Ovary (tissue), 9 donors: Measurements from ENCODE around the gene GBX1. TPM values are rescaled to one million over a fixed set of nuclear protein-coding genes. Genes with fewer than 3 reads are reported as not detected.

Experiments
- DNase-seq, 5 donors: peaks; one replicate each; pipeline ENCODE4 v3.0.0-alpha.2; 2019 to 2020
- H3K27ac ChIP-seq, 2 donors: fragments of 200-600 bp; one replicate each; pipeline versions ENCODE4 v1.5.1 to v1.8.0; 2019 to 2022
- H3K27me3 ChIP-seq: fragments of 200-600 bp; one replicate; pipeline ENCODE4 v1.8.0; 2022
- H3K36me3 ChIP-seq: fragments of 200-600 bp; sonication (generic); one replicate; pipeline ENCODE4 v1.5.1; 2019
- H3K4me1 ChIP-seq: one replicate; pipeline ENCODE4 v1.8.1; 2013; ENCODE audit warnings: mild to moderate bottlenecking, moderate library complexity; ENCODE audit not compliant: insufficient read depth
- H3K4me3 ChIP-seq: fragments of 200-600 bp; sonication (generic); one replicate; pipeline ENCODE4 v1.5.1; 2017
- H3K9me3 ChIP-seq, 2 donors: fragments of 200-600 bp in 1 of 2; sonication (generic) in 1 of 2; one replicate each; pipeline versions ENCODE4 v1.5.1 to v1.8.1; 2013 to 2019; ENCODE audit warnings: mild to moderate bottlenecking in 1 of 2, moderate library complexity in 1 of 2
- EP300 ChIP-seq: sonication (generic); formaldehyde crosslinking; IDR thresholded peaks from one replicate; pipeline ENCODE4 v1.6.1; 2017; ENCODE audit warnings: antibody characterized with exemption
- POLR2A ChIP-seq: fragments of 450-650 bp; IDR thresholded peaks from one replicate; pipeline ENCODE4 v1.6.1; 2017; ENCODE audit warnings: antibody characterized with exemption, mild to moderate bottlenecking, moderate library complexity
- WGBS, 3 donors: extraction: QIAGEN DNeasy Blood & Tissue Kit in 1 of 3; methylation state at CpG; one replicate each; pipeline versions ENCODE4 v1.1.5 to v1.1.7; 2013 to 2017; 5-methylcytosine and 5-hydroxymethylcytosine counted together
- intact Hi-C, 4 donors: fragments of 100-400 bp; cut with DNase I; formaldehyde crosslinking; loops; one replicate each; pipeline versions ENCODE4 v1.11.0 to v1.15.1; 2022 to 2023
- polyA plus RNA-seq, 2 donors: library from polyadenylated mRNA; stranded (reverse); fragments of 200-250 nt in 1 of 2; fragments of 350-450 nt in 1 of 2; fragmentation: Illumina TruSeq in 1 of 2; extraction: RNeasy Lipid Tissue Mini Kit (QIAGEN cat#74804) in 1 of 2; gene quantifications; one replicate each; pipeline ENCODE4 v1.2.3, GENCODE V29; 2013 to 2014
- total RNA-seq, 7 donors: library from RNA; depleted of rRNA in 2 of 7; stranded (reverse); fragments of >200 nt in 2 of 7; fragmentation: NEBNext Ultra II Directional in 3 of 7; extraction: Animal tissue kit (Norgen Biotek cat#: 25700) in 3 of 7; gene quantifications; one replicate each; pipeline versions ENCODE4 v1.1.0 to v1.2.4, GENCODE V29; 2016 to 2023
- TF ChIP-seq, protein P1 (sequence below), 3 donors: fragments of 450-650 bp in 2 of 3; fragments of 200-600 bp in 1 of 3; IDR thresholded peaks; one replicate each; pipeline versions ENCODE4 v1.5.1 to v1.8.0; 2016 to 2022; ENCODE audit warnings: antibody characterized with exemption in 3 of 3, mild to moderate bottlenecking in 1 of 3
- donor health status: DM: no; HTN: no; CAD: no; lungs with moderate emphysema.
- donor health status: DM: no; HTN: no; CAD: no.
- donor health status: Bipolar disorder and iron deficiency.
- donor health status: DM: yes; HTN: yes; CAD: no.
- donor health status: DM: no; HTN: no; CAD: no.
- donor health status: DM: yes; HTN: yes; CAD: no.

Gene GBX1
- total and polyA plus RNA-seq, 9 donors: not detected

DNA sequence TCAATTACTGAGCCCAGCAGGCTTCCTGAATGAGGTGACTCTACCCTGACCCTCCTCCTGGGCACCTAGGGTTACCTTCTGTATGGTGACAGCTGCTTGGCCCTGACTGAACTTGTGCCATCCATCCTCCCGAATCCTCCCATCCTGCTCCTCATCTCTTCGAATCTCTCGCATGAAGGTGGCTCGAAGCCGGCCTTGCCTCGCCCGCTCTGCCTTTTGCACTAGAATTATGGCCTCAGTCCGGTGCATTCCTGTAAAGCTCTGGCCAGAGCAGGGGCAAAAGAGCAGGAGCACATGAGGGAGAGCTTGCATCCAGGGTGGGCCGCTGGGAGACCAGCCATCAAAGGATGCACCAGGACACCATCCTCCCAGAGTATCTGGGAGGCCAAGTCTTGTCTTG, 35.3 kb upstream of the GBX1 start:
- 93 to 96% (median 95%) methylated on average over 9 of the region's 9 CpGs for WGBS, 3 donors
- H3K4me3 ChIP-seq: no peak overlapping the region
- intact Hi-C loops: no loop called here
- no peak for DNase-seq
- TF ChIP-seq, protein P1, sequence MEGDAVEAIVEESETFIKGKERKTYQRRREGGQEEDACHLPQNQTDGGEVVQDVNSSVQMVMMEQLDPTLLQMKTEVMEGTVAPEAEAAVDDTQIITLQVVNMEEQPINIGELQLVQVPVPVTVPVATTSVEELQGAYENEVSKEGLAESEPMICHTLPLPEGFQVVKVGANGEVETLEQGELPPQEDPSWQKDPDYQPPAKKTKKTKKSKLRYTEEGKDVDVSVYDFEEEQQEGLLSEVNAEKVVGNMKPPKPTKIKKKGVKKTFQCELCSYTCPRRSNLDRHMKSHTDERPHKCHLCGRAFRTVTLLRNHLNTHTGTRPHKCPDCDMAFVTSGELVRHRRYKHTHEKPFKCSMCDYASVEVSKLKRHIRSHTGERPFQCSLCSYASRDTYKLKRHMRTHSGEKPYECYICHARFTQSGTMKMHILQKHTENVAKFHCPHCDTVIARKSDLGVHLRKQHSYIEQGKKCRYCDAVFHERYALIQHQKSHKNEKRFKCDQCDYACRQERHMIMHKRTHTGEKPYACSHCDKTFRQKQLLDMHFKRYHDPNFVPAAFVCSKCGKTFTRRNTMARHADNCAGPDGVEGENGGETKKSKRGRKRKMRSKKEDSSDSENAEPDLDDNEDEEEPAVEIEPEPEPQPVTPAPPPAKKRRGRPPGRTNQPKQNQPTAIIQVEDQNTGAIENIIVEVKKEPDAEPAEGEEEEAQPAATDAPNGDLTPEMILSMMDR (IDR thresholded peaks at IDR 0.05): no peak
- TF ChIP-seq POLR2A (no peak), EP300 (no peak)
- no peaks in the 10 kb centered on the region for H3K27me3 ChIP-seq
- no peaks in the 10 kb centered on the region for H3K9me3 ChIP-seq
- no peaks in the 10 kb centered on the region for H3K36me3 ChIP-seq
- no peak overlapping the region for H3K27ac ChIP-seq
- H3K4me1 ChIP-seq: peaks cover 7% of the 10 kb centered on the region

DNA sequence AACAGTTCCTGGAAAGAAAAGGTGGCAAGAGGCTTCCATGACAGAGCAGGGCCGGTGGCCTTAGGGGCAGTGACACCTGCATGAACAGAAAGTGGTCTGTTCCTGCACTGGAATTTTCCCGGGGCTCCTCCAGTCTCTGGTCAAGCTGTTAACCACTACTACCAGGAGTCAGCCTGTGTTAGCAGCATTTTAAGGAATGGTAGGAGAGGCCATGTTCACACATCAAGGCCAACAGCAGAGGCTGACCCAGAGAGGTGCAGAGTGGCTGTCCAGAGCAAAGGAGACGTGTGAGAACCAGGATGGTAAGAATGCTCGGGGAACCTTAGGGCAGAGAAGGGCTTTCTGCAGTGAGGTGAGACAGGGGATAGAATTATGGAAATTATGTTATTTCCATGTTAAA, 34.3 kb upstream of the GBX1 start:
- 87 to 89% (median 88%) methylated on average over 4 of the region's 4 CpGs for WGBS, 3 donors
- no peak for DNase-seq
- intact Hi-C loops: no loop called here
- Histone ChIP-seq H3K4me1 (peaks cover 7% of the 10 kb centered on the region), H3K9me3 (no peaks in the 10 kb centered on the region), H3K4me3 (no peak overlapping the region), H3K27ac (no peak overlapping the region), H3K36me3 (no peaks in the 10 kb centered on the region), H3K27me3 (no peaks in the 10 kb centered on the region)
- TF ChIP-seq EP300 (no peak), POLR2A (no peak)
- TF ChIP-seq, protein P1 (IDR thresholded peaks at IDR 0.05): no peak

DNA sequence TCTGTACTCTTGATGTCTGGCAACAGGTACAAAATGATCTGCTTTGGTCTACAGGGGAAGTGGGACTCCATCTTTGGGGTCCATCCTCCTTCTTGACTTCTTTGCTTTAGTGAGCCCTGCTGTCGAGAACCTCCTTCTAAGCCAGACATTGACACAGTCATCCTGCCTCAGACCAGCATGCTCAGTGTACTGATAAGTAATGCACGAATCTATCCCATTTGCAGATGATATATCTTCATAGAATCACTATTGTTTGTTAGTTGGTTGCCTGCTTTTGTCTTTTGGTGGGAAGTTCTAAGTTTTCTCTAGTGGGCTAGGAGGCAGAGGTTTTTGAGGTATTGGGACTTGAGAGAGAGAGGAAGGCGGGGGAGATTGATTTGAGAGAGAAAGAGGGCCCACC, 33.9 kb upstream of the GBX1 start:
- Histone ChIP-seq H3K27ac (no peak overlapping the region), H3K9me3 (no peaks in the 10 kb centered on the region), H3K4me3 (no peak overlapping the region), H3K27me3 (no peaks in the 10 kb centered on the region), H3K36me3 (no peaks in the 10 kb centered on the region), H3K4me1 (peaks cover 7% of the 10 kb centered on the region)
- DNase-seq: no peak
- 93 to 95% (median 93%) methylated on average over 3 of the region's 3 CpGs for WGBS, 3 donors
- intact Hi-C loops: no loop called here
- TF ChIP-seq POLR2A (no peak), EP300 (no peak)
- TF ChIP-seq, protein P1 (IDR thresholded peaks at IDR 0.05): no peak

GRCh38 chr7:151198945-151199848, 31.7 kb upstream of the GBX1 start:
- intact Hi-C loops: no loop called here
- H3K36me3 ChIP-seq: no peaks in the 10 kb centered on the region
- peak overlapping the region; percentile 5 to 60 for H3K27ac ChIP-seq
- peaks cover 7% of the 10 kb centered on the region for H3K4me1 ChIP-seq
- DNase-seq: peak; percentile 42 to 79 (median 71)
- H3K4me3 ChIP-seq: no peak overlapping the region
- TF ChIP-seq POLR2A (no peak), EP300 (no peak)
- TF ChIP-seq, protein P1 (IDR thresholded peaks at IDR 0.05): no peak
- H3K9me3 ChIP-seq: no peaks in the 10 kb centered on the region
- H3K27me3 ChIP-seq: no peaks in the 10 kb centered on the region
- WGBS, 3 donors: 15 to 29% (median 22%) methylated on average over 30 of the region's 30 CpGs
